ENCODE measurements around the gene MRPS27.
A peak's percentile ranks its signal among the peaks of the same experiment; 100 is the strongest.
"Not testable (repeated sequence)": the region's sequence is repeated elsewhere in the genome, so short reads cannot be mapped to it uniquely, and the experiment has no call there.

MRPS27 gene

GRCh38 chr5:72194846-72195245 is 125.2 kb downstream of the MRPS27 start:
- no peak for DNase-seq

- DNase-seq: no peak
These were observed 128.6 kb downstream of the MRPS27 start for GRCh38 chr5:72191404-72191803.

GRCh38 chr5:72189146-72189545 is 130.9 kb downstream of the MRPS27 start:
- no peak for DNase-seq

GRCh38 chr5:72188166-72188565 is 131.9 kb downstream of the MRPS27 start:
- DNase-seq: no peak

GRCh38 chr5:72187388-72188075 is 132.5 kb downstream of the MRPS27 start:
- DNase-seq: no peak

- DNase-seq: peak; percentile 15
These were observed 134.3 kb downstream of the MRPS27 start for GRCh38 chr5:72185496-72186329.

- DNase-seq: no peak
These were observed 135.6 kb downstream of the MRPS27 start for GRCh38 chr5:72184408-72184807.

DNA sequence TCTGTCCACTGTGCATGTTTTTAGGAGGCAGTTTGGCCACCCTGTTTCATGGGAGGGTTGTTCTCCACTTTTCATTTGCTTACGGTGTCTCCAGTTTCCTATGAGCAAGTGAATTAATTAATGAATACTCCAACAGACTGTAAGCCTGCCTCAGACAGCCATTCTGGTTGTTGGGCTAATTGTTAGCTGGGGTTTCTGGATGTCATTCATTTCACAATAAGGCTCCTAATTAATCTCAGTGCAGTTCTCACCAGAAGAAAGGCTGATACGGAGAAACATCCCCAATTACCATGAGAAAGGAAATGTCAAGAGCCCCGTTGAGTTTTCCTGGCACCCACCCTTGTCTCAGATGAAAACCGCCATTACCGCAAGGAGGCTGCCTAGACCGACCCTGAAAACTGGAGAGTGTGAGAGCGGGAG is 136.9 kb downstream of the MRPS27 start:
- no peak for DNase-seq

DNA sequence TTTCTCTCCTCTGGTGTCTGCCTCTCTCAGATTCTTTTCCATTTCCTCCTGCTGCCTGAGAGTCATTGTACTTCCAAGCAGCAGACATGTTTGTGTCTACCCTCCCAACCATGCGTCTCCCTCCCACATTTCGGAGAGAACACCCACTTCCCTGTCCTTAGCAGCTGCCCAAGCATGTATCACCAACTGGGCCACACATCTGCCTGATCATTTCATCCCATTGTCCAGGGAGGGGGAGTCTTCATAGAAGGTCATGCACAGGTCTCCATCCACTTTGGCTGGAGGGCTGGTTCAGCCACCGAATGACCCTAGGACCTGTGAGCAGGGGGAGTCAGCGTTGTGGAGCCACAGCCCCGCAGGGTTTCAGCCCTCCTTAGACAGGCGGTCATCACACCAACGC is 137.4 kb downstream of the MRPS27 start:
- no peak for DNase-seq

DNA sequence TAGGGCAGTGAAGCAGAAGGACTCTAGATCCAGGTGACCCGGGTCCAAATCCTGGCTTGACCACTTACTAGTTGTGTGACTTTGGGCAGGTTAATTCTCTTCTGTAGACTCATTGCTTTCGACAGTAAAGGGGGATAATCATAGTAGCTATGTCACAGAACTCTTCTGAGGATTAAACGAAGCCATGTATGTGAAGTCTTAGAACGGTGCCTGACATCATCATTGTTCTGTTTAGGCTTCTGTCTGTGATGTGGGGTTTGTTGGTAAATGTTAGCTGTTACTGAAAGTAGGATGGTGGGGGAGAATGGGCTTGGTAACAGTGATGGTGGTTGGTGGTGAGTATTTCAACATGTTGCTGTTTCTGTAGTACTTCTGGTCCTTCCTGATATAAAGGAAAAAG is 139.1 kb downstream of the MRPS27 start:
- no peak for DNase-seq

GRCh38 chr5:72179816-72180440 is 140.1 kb downstream of the MRPS27 start:
- no peak for DNase-seq

DNA sequence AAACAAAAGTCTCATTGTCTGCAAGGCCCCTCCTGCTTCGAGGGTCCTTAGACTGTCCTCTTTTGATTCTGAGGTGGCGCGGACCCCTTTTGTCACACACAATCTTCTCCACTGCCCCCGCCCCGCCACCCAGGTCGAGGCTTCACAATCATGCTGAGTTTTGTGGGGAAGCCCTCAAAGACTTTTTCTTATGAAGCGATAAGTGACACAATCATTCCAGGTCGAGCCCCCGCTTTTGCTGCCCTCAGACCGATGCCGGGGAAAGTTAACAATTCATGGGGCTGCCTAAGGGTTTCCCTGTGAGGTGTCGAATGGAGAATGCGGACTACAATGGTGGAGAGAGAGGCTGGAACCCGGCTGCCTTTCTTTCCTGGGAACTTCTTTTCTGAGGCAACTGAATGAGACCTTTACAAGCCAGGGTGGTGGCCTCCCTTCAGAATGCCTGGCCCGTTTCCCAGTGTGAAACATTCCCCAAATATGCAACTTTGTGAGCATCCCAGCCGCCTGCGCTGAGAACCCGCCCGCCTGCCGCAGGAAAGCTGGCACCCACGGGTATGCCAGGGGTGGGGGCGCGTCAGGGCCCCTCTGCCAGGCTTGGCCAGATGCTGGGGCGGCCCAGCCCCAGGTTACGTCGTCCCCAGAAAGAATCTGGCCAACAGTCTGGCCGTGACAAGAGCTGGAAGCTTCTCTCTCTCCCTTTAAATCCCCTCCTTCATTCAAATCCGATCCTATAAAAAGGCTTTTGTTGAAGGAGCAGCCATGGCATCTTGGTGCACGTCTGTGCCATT is 140.8 kb downstream of the MRPS27 start:
- DNase-seq: no peak

DNA sequence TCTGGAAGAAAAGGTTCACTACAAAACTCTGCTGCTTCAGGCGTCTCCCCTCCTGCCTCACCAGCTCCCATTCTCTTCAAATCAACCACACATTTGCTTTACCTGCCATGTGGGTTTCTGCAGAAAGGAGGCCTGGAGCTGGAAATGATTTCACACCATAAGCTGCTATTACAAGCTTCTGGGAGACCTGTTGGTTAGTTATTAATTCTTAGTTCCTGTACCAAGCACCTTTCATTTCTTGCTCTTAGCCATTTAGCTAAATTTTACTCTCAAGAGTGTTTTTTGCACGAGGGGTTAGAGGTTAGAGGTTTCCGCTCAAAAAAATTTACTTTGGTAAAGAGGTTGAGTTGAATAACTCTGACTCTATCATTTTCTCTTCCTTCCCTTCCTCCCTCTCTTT is 142.5 kb downstream of the MRPS27 start:
- no peak for DNase-seq

DNA sequence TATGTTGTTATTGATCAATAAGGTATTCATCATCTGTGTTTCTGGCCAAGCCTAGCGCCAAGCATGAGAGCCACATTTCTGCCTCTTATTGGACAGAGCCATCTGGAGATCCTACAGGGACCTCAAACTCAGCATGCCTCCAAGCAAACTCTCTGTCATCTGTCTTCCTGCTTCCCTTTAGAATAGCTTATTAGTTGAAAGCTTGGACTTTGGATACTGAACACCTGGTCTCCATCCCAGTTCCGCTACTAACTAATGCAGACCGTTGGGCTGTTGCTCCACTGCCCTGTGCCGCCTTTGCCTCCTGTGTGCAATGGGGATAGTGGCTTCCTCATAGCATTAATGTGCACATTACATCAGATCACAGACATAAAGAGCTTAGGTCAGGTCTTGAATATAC is 147.3 kb downstream of the MRPS27 start:
- no peak for DNase-seq

DNA sequence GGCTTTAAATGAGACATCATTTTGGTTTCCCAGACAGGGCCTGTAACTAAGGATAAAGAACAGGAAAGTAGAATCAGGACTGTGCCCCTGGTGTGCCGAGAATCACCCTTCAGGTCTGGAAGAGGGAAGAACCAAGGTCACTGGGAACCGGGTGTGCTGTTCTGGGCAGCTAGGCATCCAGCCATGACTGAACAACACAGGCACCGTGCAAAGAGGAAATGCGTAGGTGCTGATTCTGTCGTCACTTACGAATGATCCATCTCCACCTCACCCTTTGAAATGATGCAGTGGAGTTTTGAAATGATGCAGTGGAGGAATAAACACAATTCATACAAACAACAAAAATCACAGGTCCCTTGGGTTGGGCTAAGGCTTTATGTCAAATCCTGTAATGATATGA is 148.4 kb downstream of the MRPS27 start:
- DNase-seq: no peak

DNA sequence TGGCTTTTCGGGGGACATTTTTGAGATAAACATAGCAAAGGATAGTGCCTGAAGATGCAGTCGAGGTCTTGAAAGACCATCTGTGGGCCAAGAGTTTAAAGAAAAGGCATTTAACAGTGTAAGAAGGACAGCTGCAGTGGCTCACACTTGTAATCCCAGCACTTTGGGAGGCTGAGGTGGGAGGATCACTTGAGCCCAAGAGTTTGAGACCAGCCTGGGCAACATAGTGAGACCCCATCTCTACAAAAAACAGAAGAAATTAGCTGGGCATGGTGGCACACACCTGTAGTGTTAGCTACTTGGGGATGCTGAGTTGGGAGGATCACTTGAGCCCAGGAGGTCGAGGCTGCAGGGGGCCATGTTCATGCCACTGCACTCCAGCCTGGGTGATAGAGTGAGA is 148.9 kb downstream of the MRPS27 start:
- not testable (repeated sequence) for DNase-seq

DNA sequence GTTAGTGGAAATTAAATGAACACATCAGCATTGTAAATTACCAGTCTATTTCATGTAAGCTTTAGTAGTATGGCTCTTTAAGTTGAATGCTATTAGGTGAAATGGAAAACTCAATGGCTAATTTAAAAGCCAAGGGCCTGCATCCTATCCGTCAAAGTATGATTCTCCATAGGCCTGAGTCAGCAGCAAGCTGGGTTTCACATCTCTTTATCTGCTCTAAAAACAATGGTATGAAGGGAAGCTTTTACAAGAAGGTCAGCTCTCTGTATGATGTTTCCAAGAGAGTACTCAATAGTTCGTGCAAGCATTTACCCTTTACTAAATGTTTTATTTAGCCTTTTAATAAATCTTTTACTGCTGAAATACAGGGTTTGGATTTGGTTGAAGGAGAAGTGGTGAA is 149.9 kb downstream of the MRPS27 start:
- no peak for DNase-seq
